A673 (cell line): Measurements from ENCODE around the gene CPEB4. TPM values are rescaled to one million over a fixed set of nuclear protein-coding genes. Genes with fewer than 3 reads are reported as not detected.

Experiments
- BruUV-seq: library from RNA; stranded (reverse); fragments of 400-500 nt; replicated peaks from 2 replicates; lab custom pipeline; 2021; lab: Mats Ljungman, UMichigan
- CTCF ChIA-PET: fragments of 300-600 bp; sonication (Branson Sonifier 250); formaldehyde crosslinking; loops from one replicate; lab custom pipeline; 2022; ENCODE audit warnings: antibody characterized with exemption; lab: Charles Lee
- POLR2A ChIA-PET: fragments of 300-600 bp; sonication (Branson Sonifier 250); formaldehyde crosslinking; loops from one replicate; lab custom pipeline; 2022; ENCODE audit warnings: antibody characterized with exemption; ENCODE audit not compliant: low non-redundant PET; lab: Charles Lee
- DNase-seq: peaks from one replicate; pipeline ENCODE4 v3.0.0-alpha.2; 2015; ENCODE audit warnings: low spot score
- H3K27ac ChIP-seq: fragments of 200-600 bp; sonication (generic); 2 replicates; pipeline ENCODE4 v1.5.1; 2016; ENCODE audit warnings: mixed run types, low read depth, mild to moderate bottlenecking, mixed read lengths, antibody characterized with exemption, low read length; ENCODE audit not compliant: poor library complexity, severe bottlenecking
- H3K27me3 ChIP-seq: fragments of 200-600 bp; sonication (generic); replicated peaks from 2 replicates; pipeline ENCODE4 v1.6.1; 2017; ENCODE audit warnings: mixed run types, low read depth, mild to moderate bottlenecking, mixed read lengths, antibody characterized with exemption, low read length; ENCODE audit not compliant: insufficient read depth, poor library complexity
- H3K36me3 ChIP-seq: fragments of 200-600 bp; sonication (generic); 2 replicates; pipeline ENCODE4 v1.6.1; 2016; ENCODE audit warnings: mixed run types, mild to moderate bottlenecking, mixed read lengths, antibody characterized with exemption, low read length; ENCODE audit not compliant: insufficient read depth, poor library complexity, severe bottlenecking
- H3K4me1 ChIP-seq: fragments of 200-600 bp; sonication (generic); 2 replicates; pipeline ENCODE4 v1.6.1; 2017; ENCODE audit warnings: mixed run types, mild to moderate bottlenecking, mixed read lengths, antibody characterized with exemption, low read length; ENCODE audit not compliant: insufficient read depth, poor library complexity, severe bottlenecking
- H3K4me3 ChIP-seq: fragments of 200-600 bp; sonication (generic); 2 replicates; pipeline ENCODE4 v1.5.1; 2016; ENCODE audit warnings: low read depth, mixed run types, mild to moderate bottlenecking, mixed read lengths, low read length; ENCODE audit not compliant: poor library complexity, severe bottlenecking
- H3K9me3 ChIP-seq: fragments of 200-600 bp; sonication (generic); 2 replicates; pipeline ENCODE4 v1.6.1; 2016; ENCODE audit warnings: mixed run types, low read depth, mild to moderate bottlenecking, mixed read lengths, antibody characterized with exemption, low read length; ENCODE audit not compliant: poor library complexity, severe bottlenecking
- CTCF ChIP-seq: fragments of 300-800, 200-600 bp; sonication (generic); conservative IDR thresholded peaks from 2 replicates; pipeline ENCODE4 v1.5.1; 2017; ENCODE audit warnings: low read depth, mild to moderate bottlenecking, antibody characterized with exemption, low read length, moderate library complexity, mixed read lengths
- EZH2 ChIP-seq: fragments of 200-600 bp; sonication (generic); IDR thresholded peaks from 2 replicates; pipeline ENCODE4 v1.6.1; 2017; ENCODE audit warnings: borderline replicate concordance, low read depth, mild to moderate bottlenecking, mixed read lengths, antibody characterized with exemption, low read length; ENCODE audit not compliant: poor library complexity, severe bottlenecking
- intact Hi-C: fragments of 100-400 bp; cut with micrococcal nuclease; formaldehyde crosslinking; loops from one replicate; pipeline ENCODE4 v1.10.0; 2022; ENCODE audit not compliant: unreplicated experiment
- total RNA-seq: library from RNA; stranded (reverse); gene quantifications from 2 replicates; pipeline ENCODE4 v1.2.3, GENCODE V29; 2021

CPEB4 gene
- total RNA-seq, 1 experiment from 2014 or later = 1.6 TPM

- BruUV-seq = no TSS peak
- Histone ChIP-seq H3K9me3 (no peaks in the 10 kb centered on the region), H3K36me3 (no peaks in the 10 kb centered on the region), H3K4me1 (no peaks in the 10 kb centered on the region), H3K27ac (no peak overlapping the region), H3K4me3 (no peak overlapping the region), H3K27me3 (no peaks in the 10 kb centered on the region)
- CTCF ChIA-PET = interaction anchor here (1.5 kb wide), 1 partner anchor 48 kb away, joined by 4 read pairs; no protein-coding TSS in a partner anchor
- POLR2A ChIA-PET = no interaction called here
- no peak for DNase-seq
- TF ChIP-seq EZH2 = no peak
- TF ChIP-seq CTCF = no peak
- intact Hi-C loops = loop anchor here (1.0 kb wide), 1 partner anchor 306 kb away; no protein-coding TSS in a partner anchor
Observed at GRCh38 chr5:173924899-173925298, 36.8 kb downstream of the CPEB4 start.

DNA sequence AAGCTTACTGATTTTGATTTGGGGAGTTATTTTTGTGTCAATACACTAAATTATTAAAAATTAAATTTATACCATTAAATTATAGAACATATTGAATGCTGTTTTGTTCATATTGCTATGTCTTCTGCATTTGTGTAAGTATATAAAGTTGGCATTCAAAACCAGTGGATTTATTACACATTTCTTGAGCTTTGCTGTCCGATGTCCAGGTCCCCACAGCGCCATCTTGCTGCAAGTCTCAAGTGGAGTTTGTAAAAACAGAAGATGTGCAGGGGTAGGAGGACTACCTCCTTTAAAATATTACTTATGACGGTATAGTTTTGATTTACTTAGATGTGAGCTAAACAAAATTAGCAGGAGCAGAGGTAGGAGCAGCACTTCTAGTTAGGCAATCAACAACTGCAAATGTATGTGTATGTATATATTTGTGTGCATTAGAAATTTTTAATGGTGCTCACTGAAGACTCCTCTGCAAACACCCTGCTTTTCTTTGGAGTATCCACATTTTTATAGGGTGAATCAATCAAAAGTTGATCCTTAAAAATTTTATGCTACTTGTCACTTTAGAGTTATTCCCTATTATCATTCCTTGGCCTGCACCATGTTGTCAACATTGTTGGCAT lies 37.4 kb downstream of the CPEB4 start:
- BruUV-seq = no TSS peak
- H3K27ac ChIP-seq = no peak overlapping the region
- no peaks in the 10 kb centered on the region for H3K9me3 ChIP-seq
- no peak overlapping the region for H3K4me3 ChIP-seq
- ChIA-PET CTCF (interaction anchor here (0.6 to 1.5 kb wide), 3 partner anchors 10 to 303 kb away, joined by 3 to 6 read pairs (median 4); no protein-coding TSS in a partner anchor), POLR2A (no interaction called here)
- peak; percentile 38 for DNase-seq
- intact Hi-C loops = loop anchor here (1.0 kb wide), 1 partner anchor 306 kb away; no protein-coding TSS in a partner anchor
- no peaks in the 10 kb centered on the region for H3K36me3 ChIP-seq
- TF ChIP-seq EZH2 = no peak
- TF ChIP-seq CTCF = peak; percentile 68
- H3K4me1 ChIP-seq = no peaks in the 10 kb centered on the region
- no peaks in the 10 kb centered on the region for H3K27me3 ChIP-seq

DNA sequence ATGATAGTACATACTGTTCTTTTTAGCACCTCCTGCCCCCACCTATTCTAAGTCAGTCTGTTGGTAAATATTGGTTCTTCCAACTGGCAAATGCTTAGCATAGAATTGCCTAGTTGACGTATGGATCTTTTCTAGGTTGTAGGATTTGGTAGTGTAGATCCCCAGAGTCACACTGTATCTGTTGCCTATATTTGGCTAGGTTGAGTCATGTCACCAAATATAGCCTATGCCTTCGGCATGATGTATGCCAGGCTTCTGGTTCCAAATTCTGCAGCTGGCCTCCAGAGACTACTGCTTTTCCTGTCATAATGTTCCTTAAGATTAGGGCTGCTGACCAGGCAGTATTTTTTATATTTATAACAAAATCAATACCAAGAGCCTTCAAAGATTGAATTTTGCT lies 38.2 kb downstream of the CPEB4 start:
- Histone ChIP-seq H3K27ac (no peak overlapping the region), H3K36me3 (no peaks in the 10 kb centered on the region), H3K27me3 (no peaks in the 10 kb centered on the region), H3K9me3 (no peaks in the 10 kb centered on the region), H3K4me3 (no peak overlapping the region), H3K4me1 (no peaks in the 10 kb centered on the region)
- TF ChIP-seq EZH2 (no peak), CTCF (no peak)
- intact Hi-C loops = no loop called here
- no TSS peak for BruUV-seq
- ChIA-PET POLR2A (no interaction called here), CTCF (interaction anchor here (1.5 kb wide), 1 partner anchor 47 kb away, joined by 4 read pairs; no protein-coding TSS in a partner anchor)
- no peak for DNase-seq
